Activated naive CD4-positive, alpha-beta T cell treated with anti-CD3 and anti-CD28 coated beads, Interleukin-2, amount 50 U/mL, for 24 hours (primary cell): ENCODE measurements around the gene SP8.

Experiments used
- H3K27ac Mint-ChIP-seq: one replicate; pipeline ENCODE4 v1.8.0; 2021; ENCODE audit warnings: mild to moderate bottlenecking, mixed read lengths
- H3K27me3 Mint-ChIP-seq: one replicate; pipeline ENCODE4 v1.8.0; 2021; ENCODE audit warnings: mixed read lengths
- H3K36me3 Mint-ChIP-seq: one replicate; pipeline ENCODE4 v1.8.0; 2021; ENCODE audit warnings: mixed read lengths
- H3K4me1 Mint-ChIP-seq: one replicate; pipeline ENCODE4 v1.8.0; 2021; ENCODE audit warnings: mixed read lengths
- H3K4me3 Mint-ChIP-seq: one replicate; pipeline ENCODE4 v1.8.0; 2021; ENCODE audit warnings: mild to moderate bottlenecking, mixed read lengths
- H3K9me3 Mint-ChIP-seq: one replicate; pipeline ENCODE4 v1.8.0; 2021; ENCODE audit warnings: mixed read lengths

SP8 gene

DNA sequence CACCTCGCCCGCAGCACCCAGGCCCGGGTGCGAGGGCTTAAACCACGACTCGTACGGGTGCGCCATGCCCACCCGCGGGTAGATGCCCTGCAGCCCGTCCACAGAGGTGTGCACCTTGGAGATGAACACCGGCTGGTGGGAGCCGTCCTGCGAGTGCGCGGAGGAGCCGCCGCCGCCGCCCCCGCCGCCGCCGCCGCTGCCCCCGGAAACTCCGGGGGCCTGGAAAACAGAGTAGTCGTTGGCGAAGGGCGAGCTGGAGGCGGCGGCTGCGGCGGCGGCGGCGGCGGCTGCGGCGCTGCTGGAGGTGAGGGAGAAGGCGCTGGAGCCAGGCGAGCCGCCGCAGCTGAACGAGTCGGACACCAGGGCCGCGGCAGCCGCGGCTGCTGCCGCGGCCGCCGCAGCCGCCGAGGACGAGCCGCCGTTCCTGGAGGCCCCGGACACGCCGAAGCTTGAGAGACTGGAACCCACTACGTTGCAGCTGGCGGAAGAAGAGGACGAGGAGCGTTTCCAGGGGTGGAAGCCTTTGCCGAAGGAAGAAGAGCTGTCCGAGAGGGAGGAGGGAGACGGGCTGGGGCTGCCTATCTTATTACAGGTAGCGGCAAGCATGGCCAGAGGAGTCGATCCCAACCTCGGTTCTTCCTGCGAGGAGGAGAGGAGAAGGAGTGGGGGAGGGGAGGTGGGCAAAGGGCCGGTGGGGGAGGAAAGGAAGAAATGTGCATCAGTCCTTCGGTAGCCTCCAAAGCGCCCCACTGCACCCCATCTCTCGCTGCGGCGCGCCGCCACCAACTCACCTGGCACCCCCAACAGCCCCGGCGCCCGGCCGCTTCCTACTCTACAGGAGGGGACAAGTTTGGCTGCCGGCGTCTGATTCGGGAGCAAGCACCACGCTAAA is 1.3 kb downstream of the SP8 start:
- peaks cover 21% of the 10 kb centered on the region for H3K9me3 Mint-ChIP-seq
- peaks cover 67% of the 10 kb centered on the region for H3K27me3 Mint-ChIP-seq
- H3K27ac Mint-ChIP-seq = no peak overlapping the region
- peaks cover 14% of the 10 kb centered on the region for H3K36me3 Mint-ChIP-seq
- H3K4me1 Mint-ChIP-seq = peaks cover 25% of the 10 kb centered on the region
- peak overlapping the region; percentile 76 for H3K4me3 Mint-ChIP-seq

DNA sequence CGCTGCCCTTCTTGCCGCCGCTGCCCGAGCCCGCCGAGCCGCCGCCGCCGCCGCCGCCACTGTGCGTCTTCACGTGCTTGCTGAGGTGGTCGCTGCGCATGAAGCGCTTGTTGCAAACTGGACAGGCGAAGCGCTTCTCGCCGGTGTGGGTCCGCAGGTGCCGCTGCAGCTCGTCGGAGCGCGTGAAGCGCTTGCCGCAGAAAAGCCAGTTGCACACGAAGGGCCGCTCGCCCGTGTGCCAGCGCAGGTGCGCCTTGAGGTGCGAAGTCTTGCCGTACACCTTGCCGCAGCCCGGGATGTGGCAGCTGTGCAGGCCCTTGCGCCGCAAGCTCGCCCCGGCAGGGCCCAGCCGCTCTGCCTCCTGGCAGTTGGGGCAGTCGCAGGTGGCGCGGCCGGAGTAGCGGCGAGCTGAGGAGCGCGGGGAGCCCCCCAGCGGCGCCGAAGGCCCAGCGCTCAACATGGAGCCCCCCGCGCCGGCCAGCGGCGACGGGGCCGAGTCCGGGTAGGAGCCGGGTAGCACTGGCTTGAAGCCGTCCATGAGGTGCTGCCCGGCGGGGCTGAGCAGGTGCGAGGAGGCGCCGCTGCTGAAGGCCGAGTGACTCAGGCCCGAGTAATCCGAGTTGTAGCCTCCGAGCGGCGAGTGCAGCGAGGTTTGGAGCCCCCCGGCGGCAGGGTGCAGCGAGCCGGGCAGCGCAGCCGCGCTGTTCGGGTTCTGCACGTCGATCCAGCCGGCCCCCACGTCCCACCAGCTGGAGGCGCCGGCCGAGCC is 2.1 kb downstream of the SP8 start:
- Mint-ChIP-seq H3K36me3 (peaks cover 15% of the 10 kb centered on the region), H3K9me3 (peaks cover 23% of the 10 kb centered on the region), H3K4me3 (no peak overlapping the region), H3K27ac (no peak overlapping the region), H3K4me1 (peaks cover 25% of the 10 kb centered on the region), H3K27me3 (peaks cover 67% of the 10 kb centered on the region)

GRCh38 chr7:20783700-20784387 is 2.8 kb downstream of the SP8 start:
- Mint-ChIP-seq H3K27ac (peak overlapping the region; percentile 76), H3K9me3 (peaks cover 26% of the 10 kb centered on the region), H3K27me3 (peaks cover 71% of the 10 kb centered on the region), H3K4me3 (peak overlapping the region; percentile 67), H3K4me1 (peaks cover 25% of the 10 kb centered on the region), H3K36me3 (peaks cover 13% of the 10 kb centered on the region)

DNA sequence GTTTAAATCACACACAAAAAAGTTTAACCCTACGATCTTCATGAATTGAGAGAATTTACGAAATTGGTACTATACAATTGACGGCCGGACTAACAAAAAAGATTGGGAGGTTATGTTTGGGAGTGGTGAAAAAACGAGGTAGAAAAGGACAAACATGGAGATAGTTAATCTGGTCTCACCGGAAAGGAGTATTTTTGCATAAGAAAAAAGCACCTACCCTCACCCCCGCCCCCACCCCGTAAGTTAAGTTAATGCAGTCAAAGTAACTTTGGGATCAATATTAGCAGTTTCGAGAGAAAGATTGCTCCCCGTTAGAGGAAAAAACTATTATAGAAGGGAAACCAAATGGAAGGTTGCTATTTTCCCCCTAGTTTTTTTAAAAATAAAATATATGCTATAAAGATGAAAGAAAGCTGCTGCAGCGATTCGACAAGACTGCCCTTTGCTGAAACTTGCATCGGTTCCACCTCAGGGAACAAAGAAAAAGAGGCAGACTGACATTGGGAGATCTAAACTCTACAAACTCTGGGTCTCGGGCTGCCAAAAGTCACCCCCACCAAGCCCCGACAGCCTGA is 3.5 kb downstream of the SP8 start:
- H3K36me3 Mint-ChIP-seq = peaks cover 13% of the 10 kb centered on the region
- H3K4me3 Mint-ChIP-seq = no peak overlapping the region
- peaks cover 68% of the 10 kb centered on the region for H3K27me3 Mint-ChIP-seq
- H3K4me1 Mint-ChIP-seq = peaks cover 25% of the 10 kb centered on the region
- H3K27ac Mint-ChIP-seq = no peak overlapping the region
- H3K9me3 Mint-ChIP-seq = peaks cover 26% of the 10 kb centered on the region

- Mint-ChIP-seq H3K27ac (no peak overlapping the region), H3K9me3 (peaks cover 30% of the 10 kb centered on the region), H3K4me3 (no peak overlapping the region), H3K4me1 (peaks cover 13% of the 10 kb centered on the region), H3K36me3 (peaks cover 15% of the 10 kb centered on the region), H3K27me3 (peaks cover 75% of the 10 kb centered on the region)
Measured at GRCh38 chr7:20779041-20779440, 7.6 kb downstream of the SP8 start.

DNA sequence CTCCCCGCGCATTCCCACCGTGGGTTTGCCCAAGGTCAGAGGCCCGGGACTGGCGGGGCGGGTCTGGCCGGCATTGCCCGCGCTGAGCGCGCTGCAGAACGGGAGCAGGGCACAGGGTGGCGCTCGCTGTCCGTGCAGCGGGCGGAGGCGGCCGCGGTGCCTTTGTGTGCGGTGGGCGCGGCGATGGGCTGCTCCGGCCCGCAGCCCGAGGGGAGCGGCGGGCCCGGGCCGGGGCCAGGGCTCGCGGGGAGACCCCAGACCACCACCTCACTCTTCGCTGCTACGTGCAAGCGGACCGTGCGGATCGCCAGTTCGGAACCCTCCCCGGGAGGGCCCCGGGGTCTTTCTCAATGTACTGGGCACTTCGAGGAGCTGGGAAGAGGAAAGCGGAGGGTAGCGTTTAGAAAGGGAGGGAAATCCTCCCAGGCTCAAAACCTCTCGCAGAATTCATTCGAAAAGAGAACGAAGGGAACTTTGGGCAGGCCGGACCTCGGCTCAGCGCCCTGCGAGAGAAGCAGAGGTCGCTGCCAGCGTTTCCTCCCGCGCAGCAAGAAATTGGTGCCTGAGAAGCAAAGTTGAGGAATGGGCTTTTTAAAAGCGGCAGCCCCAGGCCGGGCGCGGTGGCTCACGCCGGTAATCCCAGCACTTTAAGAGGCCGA is 8.5 kb downstream of the SP8 start:
- H3K36me3 Mint-ChIP-seq = peaks cover 12% of the 10 kb centered on the region
- no peak overlapping the region for H3K27ac Mint-ChIP-seq
- H3K4me1 Mint-ChIP-seq = peaks cover 10% of the 10 kb centered on the region
- no peak overlapping the region for H3K4me3 Mint-ChIP-seq
- peaks cover 72% of the 10 kb centered on the region for H3K27me3 Mint-ChIP-seq
- H3K9me3 Mint-ChIP-seq = peaks cover 30% of the 10 kb centered on the region

DNA sequence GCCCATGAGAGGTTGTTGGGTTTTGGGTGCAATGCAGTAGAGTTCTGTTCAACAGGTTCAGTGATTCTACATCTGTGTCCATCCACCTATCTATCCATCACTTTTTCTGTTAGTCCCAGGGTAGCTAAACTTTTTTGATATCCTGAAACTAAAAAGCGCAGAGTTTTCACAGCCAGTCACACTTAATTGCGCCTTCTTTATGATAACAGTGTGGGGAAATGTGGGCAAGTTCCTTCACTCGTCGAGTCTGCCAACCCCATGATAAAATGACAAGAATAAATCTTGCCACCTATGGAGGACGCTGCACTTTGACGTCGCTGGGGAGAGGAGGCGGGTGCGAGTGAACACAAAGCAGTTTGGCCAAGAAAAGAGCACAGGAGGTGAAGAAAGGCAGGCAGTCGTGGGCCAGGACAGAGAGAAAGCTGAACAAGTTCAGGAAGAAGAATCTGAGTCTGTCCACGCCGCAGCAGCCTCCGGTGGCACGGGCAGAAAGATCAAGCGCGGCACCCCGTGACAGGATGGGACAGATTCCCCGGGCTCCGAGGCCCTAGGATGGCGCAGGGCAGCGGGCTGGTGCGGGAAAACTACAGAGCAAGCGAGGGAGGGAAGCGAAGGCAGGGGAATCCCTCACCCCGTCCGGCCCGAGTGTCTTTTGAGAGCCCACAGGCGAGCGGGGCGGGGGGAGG is 9.2 kb downstream of the SP8 start:
- Mint-ChIP-seq H3K4me1 (peaks cover 10% of the 10 kb centered on the region), H3K4me3 (peak overlapping the region; percentile 40), H3K27me3 (peaks cover 66% of the 10 kb centered on the region), H3K27ac (no peak overlapping the region), H3K9me3 (peaks cover 26% of the 10 kb centered on the region), H3K36me3 (peaks cover 10% of the 10 kb centered on the region)

DNA sequence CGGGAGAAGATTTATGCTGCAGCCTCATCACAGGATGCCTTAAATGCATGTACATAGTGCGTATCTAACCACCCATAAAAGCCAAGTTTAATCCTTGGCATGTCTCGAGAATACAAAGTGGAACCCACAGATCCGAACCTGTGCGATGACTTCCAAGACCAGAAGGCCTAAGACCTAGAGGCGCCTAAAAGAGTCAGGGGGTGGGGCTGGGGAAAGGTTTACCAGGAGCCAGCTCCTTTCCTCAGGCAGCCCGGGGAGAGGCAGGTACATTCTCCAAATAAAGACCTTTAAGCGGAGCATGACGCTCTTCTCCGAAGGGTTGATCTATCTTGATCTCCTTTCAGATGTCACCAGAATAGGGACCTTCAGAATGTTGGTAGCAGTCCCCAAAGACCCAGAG is 9.7 kb downstream of the SP8 start:
- peaks cover 67% of the 10 kb centered on the region for H3K27me3 Mint-ChIP-seq
- H3K4me3 Mint-ChIP-seq = peak overlapping the region; percentile 40
- H3K4me1 Mint-ChIP-seq = peaks cover 10% of the 10 kb centered on the region
- H3K36me3 Mint-ChIP-seq = peaks cover 10% of the 10 kb centered on the region
- no peak overlapping the region for H3K27ac Mint-ChIP-seq
- peaks cover 25% of the 10 kb centered on the region for H3K9me3 Mint-ChIP-seq

GRCh38 chr7:20776214-20776911 is 10.3 kb downstream of the SP8 start:
- H3K4me3 Mint-ChIP-seq = no peak overlapping the region
- peaks cover 66% of the 10 kb centered on the region for H3K27me3 Mint-ChIP-seq
- peaks cover 10% of the 10 kb centered on the region for H3K4me1 Mint-ChIP-seq
- peaks cover 10% of the 10 kb centered on the region for H3K36me3 Mint-ChIP-seq
- H3K27ac Mint-ChIP-seq = no peak overlapping the region
- H3K9me3 Mint-ChIP-seq = peaks cover 20% of the 10 kb centered on the region

DNA sequence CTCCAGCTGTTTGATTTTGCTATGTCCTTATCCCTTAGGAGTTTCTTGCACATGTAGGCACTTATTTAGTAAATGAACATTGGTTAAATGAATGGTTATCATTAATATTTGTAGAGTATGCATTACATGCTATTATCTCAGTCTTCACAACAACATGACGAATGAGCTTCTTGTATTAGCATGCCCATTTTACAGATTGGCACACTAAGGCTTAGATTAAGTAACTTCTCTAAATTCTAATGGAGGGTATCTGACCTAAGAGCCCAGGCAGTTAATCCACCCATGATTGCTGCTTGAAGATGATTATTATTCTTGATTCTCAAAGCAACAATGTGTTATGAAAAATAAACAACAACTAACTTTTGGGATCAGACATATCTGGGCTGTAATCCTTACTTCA is 32.7 kb downstream of the SP8 start:
- Mint-ChIP-seq H3K4me3 (no peak overlapping the region), H3K9me3 (no peaks in the 10 kb centered on the region), H3K4me1 (no peaks in the 10 kb centered on the region), H3K36me3 (no peaks in the 10 kb centered on the region), H3K27ac (no peak overlapping the region), H3K27me3 (peaks cover 2% of the 10 kb centered on the region)

DNA sequence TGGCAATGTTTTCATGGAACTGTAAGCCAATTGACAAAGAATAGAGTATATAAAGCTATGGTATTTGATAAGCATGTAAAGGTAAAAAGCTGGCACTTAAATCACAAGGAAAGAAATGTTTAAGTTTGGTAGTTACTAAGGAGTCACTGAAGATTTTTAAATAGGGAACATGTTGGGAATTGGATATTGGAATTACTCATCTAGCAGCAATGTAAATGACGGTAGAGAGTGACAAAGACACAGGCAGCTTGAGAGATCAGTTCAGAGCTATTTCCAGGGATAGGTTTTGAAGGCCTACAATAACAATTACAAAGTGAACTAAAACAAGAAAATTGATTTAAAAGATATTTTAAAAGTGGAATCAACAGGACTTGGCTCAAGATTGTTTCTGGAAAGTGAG is 36.8 kb downstream of the SP8 start:
- Mint-ChIP-seq H3K4me3 (no peak overlapping the region), H3K4me1 (no peaks in the 10 kb centered on the region), H3K27ac (no peak overlapping the region)

GRCh38 chr7:20748853-20749252 is 37.8 kb downstream of the SP8 start:
- no peaks in the 10 kb centered on the region for H3K36me3 Mint-ChIP-seq
- H3K9me3 Mint-ChIP-seq = no peaks in the 10 kb centered on the region
- H3K27me3 Mint-ChIP-seq = peaks cover 2% of the 10 kb centered on the region

More for the DNA sequence above, 36.8 kb downstream of the SP8 start:
- Mint-ChIP-seq H3K27me3 (peaks cover 2% of the 10 kb centered on the region), H3K36me3 (no peaks in the 10 kb centered on the region), H3K9me3 (no peaks in the 10 kb centered on the region)

DNA sequence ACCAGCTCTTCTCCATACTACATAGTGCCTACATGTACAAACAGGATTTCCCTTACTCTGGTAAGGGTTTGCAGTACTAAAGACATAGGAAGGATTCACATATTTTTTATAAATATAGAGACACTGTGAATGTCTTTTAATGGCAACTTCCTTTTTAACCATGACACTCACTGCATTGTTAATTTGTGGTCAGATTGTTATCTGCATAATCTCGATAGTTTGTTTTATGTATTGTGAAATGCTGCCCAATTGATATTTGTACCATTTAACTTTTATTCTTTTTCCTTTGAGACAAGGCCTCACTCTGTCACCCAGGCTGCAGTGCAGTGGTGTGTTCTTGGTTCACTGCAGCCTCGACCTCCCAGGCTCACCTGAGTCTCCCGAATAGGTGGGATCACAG is 39.7 kb downstream of the SP8 start:
- Mint-ChIP-seq H3K27ac (no peak overlapping the region), H3K9me3 (no peaks in the 10 kb centered on the region), H3K4me3 (no peak overlapping the region), H3K4me1 (no peaks in the 10 kb centered on the region), H3K27me3 (peaks cover 5% of the 10 kb centered on the region), H3K36me3 (no peaks in the 10 kb centered on the region)

More at GRCh38 chr7:20748853-20749252, 37.8 kb downstream of the SP8 start:
- H3K4me3 Mint-ChIP-seq = no peak overlapping the region
- H3K4me1 Mint-ChIP-seq = no peaks in the 10 kb centered on the region
- H3K27ac Mint-ChIP-seq = no peak overlapping the region

DNA sequence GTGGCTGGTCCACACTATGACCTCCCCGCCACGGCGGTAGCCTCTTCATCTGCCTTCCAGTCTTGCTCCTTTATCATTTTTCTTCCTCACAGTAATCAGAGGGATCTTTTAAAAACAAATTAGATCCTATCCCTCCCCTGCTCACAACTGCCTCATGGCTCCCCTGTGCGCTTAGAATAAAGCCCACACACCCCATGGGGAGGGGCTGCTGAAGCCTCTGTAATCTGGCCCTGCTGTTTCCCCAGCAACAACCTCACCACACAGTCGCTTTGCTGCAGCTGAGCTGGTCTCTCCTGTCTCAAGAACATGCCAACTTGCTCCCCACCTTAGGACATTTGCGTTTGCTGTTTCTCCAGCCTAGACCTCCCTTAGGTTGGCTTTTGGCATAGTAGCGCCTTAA is 41.0 kb downstream of the SP8 start:
- Mint-ChIP-seq H3K4me1 (no peaks in the 10 kb centered on the region), H3K9me3 (no peaks in the 10 kb centered on the region), H3K27me3 (peaks cover 5% of the 10 kb centered on the region), H3K36me3 (no peaks in the 10 kb centered on the region), H3K27ac (no peak overlapping the region), H3K4me3 (no peak overlapping the region)
